Measurements from ENCODE around the gene GUCA1A. TPM values are rescaled to one million over a fixed set of nuclear protein-coding genes. Genes with fewer than 3 reads are reported as not detected.
"Not testable (repeated sequence)": the region's sequence is repeated elsewhere in the genome, so short reads cannot be mapped to it uniquely, and the experiment has no call there.

GUCA1A gene
- polyA plus RNA-seq, 1 experiment = 1.5 TPM

GRCh38 chr6:42188406-42188805 lies 15.2 kb downstream of the GUCA1A start:
- no peak for TF ChIP-seq CTCF (IDR thresholded peaks at IDR 0.05; ENCODE audit: low read depth, low read length)
- Histone ChIP-seq H3K27me3 (ENCODE audit: control insufficient read depth, insufficient read depth, low read length) (no peaks in the 10 kb centered on the region), H3K4me3 (ENCODE audit: low read depth, low read length) (no peak overlapping the region), H3K9me3 (ENCODE audit: control insufficient read depth, insufficient read depth, low read length) (no peaks in the 10 kb centered on the region), H3K27ac (ENCODE audit: low read depth, low read length) (no peak overlapping the region)
- DNase-seq (ENCODE audit: low read depth, low spot score) = no peak
- POLR2A ChIA-PET = no interaction called here
- CTCF ChIA-PET = interaction anchor here (1.1 to 2.2 kb wide), 3 partner anchors 20 to 359 kb away, joined by 3 to 11 read pairs (median 5); no protein-coding TSS in a partner anchor

- peak overlapping the region; percentile 73 for H3K27ac ChIP-seq (ENCODE audit: low read depth, low read length)
- CTCF ChIA-PET = interaction anchor here (0.6 to 0.9 kb wide), 3 partner anchors 24 to 390 kb away, joined by 3 to 11 read pairs (median 6); no protein-coding TSS in a partner anchor
- no peak for TF ChIP-seq CTCF (IDR thresholded peaks at IDR 0.05; ENCODE audit: low read depth, low read length)
Observed at GRCh38 chr6:42190554-42191183, 17.5 kb downstream of the GUCA1A start.

GRCh38 chr6:42192385-42192784 lies 19.2 kb downstream of the GUCA1A start:
- DNase-seq (ENCODE audit: low read depth, low spot score); H3K27ac ChIP-seq (ENCODE audit: low read depth, low read length); H3K4me3 ChIP-seq (ENCODE audit: low read depth, low read length); H3K9me3 ChIP-seq (ENCODE audit: control insufficient read depth, insufficient read depth, low read length); POLR2A ChIA-PET; H3K27me3 ChIP-seq (ENCODE audit: control insufficient read depth, insufficient read depth, low read length): not testable (repeated sequence)
- CTCF ChIA-PET = interaction anchor here (1.6 to 3.1 kb wide), 2 partner anchors 22 to 356 kb away, joined by 7 to 9 read pairs; no protein-coding TSS in a partner anchor

More at GRCh38 chr6:42190554-42191183, 17.5 kb downstream of the GUCA1A start:
- Histone ChIP-seq H3K4me3 (ENCODE audit: low read depth, low read length) (no peak overlapping the region), H3K27me3 (ENCODE audit: control insufficient read depth, insufficient read depth, low read length) (no peaks in the 10 kb centered on the region), H3K9me3 (ENCODE audit: control insufficient read depth, insufficient read depth, low read length) (no peaks in the 10 kb centered on the region)
- peak; percentile 69 for DNase-seq (ENCODE audit: low read depth, low spot score)
- POLR2A ChIA-PET = interaction anchor here (0.7 to 1.4 kb wide), 3 partner anchors 10 to 26 kb away, joined by 3 to 14 read pairs (median 6); no protein-coding TSS in a partner anchor

GRCh38 chr6:42193491-42193894 lies 20.3 kb downstream of the GUCA1A start:
- POLR2A ChIA-PET = interaction anchor here (0.6 kb wide), 1 partner anchor 122 kb away, joined by 3 read pairs; no protein-coding TSS in a partner anchor
- CTCF ChIA-PET = interaction anchor here (0.8 to 3.1 kb wide), 3 partner anchors 21 to 355 kb away, joined by 5 to 9 read pairs (median 7); no protein-coding TSS in a partner anchor
- Histone ChIP-seq H3K9me3 (ENCODE audit: control insufficient read depth, insufficient read depth, low read length) (no peaks in the 10 kb centered on the region), H3K27me3 (ENCODE audit: control insufficient read depth, insufficient read depth, low read length) (no peaks in the 10 kb centered on the region), H3K4me3 (ENCODE audit: low read depth, low read length) (no peak overlapping the region), H3K27ac (ENCODE audit: low read depth, low read length) (no peak overlapping the region)
- no peak for DNase-seq (ENCODE audit: low read depth, low spot score)
- TF ChIP-seq CTCF (IDR thresholded peaks at IDR 0.05; ENCODE audit: low read depth, low read length) = no peak

GRCh38 chr6:42194056-42194455 lies 20.9 kb downstream of the GUCA1A start:
- TF ChIP-seq CTCF (IDR thresholded peaks at IDR 0.05; ENCODE audit: low read depth, low read length) = no peak
- Histone ChIP-seq H3K27me3 (ENCODE audit: control insufficient read depth, insufficient read depth, low read length) (no peaks in the 10 kb centered on the region), H3K27ac (ENCODE audit: low read depth, low read length) (peak overlapping the region; percentile 11), H3K9me3 (ENCODE audit: control insufficient read depth, insufficient read depth, low read length) (no peaks in the 10 kb centered on the region), H3K4me3 (ENCODE audit: low read depth, low read length) (no peak overlapping the region)
- DNase-seq (ENCODE audit: low read depth, low spot score) = no peak
- ChIA-PET CTCF (interaction anchor here (0.8 to 3.1 kb wide), 2 partner anchors 20 to 354 kb away, joined by 5 to 9 read pairs; no protein-coding TSS in a partner anchor), POLR2A (no interaction called here)

Data from AG04450 (cell line).